Activated CD4-positive, alpha-beta T cell treated with anti-CD3 and anti-CD28 coated beads for 48 hours (primary cell): ENCODE measurements around the gene ARL6IP5.

Experiments
- DNase-seq: peaks from one replicate; pipeline ENCODE4 v3.0.0-alpha.2; 2020

ARL6IP5 gene

GRCh38 chr3:69085833-69086722, 1.3 kb downstream of the ARL6IP5 start:
- peak; percentile 92 for DNase-seq

DNA sequence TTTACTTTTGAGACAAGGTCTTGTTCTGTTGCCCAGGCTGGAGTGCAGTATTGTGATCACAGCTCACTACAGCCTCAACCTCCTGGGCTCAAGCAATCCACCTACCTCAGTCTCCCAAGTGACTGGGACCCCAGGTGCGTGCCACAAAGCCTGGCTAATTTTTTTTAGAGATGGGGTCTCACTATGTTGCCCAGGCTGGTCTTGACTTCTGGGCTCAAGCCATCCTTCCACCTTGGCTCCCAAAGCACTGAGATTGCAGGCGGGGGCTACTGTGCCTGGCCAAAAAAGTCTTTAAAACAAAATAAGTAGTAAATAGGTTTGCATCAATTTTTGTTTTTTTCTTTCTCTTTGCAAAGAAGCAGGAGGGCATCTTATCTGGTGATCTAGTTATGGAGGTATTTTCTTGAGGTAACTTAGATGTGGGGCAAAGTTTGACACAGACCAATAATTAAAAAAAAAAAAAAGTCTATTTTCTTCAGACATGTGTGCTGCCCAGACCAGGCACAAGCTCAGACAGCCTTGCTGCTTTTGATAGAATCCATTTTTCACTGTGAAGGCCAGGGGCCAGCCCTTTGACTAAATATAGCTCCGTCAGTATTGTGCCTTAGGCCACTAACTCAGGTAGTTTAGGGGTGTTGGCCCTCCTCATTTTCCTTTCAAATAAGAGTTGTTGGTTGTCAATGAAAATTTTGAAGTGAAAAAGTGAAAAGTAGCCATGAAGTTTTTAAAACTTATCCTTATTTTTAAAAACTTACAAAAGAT, 2.5 kb downstream of the ARL6IP5 start:
- no peak for DNase-seq

DNA sequence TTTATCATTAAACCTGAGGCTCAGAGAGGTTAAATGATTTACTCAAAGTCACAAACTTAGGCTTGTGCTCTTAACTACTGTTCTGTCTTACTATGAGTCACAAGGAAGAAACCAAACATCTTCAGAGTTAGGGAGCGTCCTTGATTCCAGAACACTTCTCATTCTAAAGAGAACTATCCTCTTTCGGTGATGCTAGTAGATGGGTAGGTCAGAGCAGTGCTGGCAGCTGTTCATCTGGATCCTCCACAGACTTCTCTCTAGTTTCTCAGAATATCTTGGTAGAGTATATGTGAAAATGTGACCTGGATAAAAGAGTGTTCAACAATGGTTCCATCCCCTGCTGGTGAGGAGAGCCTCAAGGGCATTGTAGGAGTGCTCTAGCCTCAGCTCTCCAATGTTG, 3.3 kb downstream of the ARL6IP5 start:
- DNase-seq: no peak

GRCh38 chr3:69090021-69090420, 5.3 kb downstream of the ARL6IP5 start:
- no peak for DNase-seq

- no peak for DNase-seq
Measured at GRCh38 chr3:69091389-69092029, 6.8 kb downstream of the ARL6IP5 start.

DNA sequence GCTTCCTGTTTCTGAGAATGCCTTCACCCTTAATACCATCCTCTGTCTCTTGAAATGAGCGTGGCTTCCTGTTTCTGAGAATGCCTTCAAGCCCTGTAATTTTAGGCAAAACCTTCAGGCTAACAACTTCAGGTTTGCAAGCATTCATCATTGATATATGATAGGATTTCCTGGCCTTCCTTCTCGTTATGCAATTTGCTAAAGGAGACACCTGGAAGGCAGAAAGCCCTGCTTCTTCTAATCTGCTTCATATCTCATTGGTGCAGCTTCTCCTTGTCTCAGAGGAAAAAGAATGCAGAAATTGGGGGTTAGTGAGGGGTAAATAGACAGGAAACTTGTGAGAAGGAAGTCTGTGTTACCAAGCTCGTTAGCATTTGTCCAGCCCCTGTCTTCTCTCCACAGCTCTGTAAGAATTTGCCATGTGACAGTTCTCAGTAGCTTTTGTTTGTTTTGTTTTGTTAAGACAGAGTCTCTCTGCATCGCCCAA, 7.3 kb downstream of the ARL6IP5 start:
- no peak for DNase-seq

GRCh38 chr3:69094467-69095205, 9.9 kb downstream of the ARL6IP5 start:
- peak; percentile 30 for DNase-seq

GRCh38 chr3:69095636-69096035, 10.9 kb downstream of the ARL6IP5 start:
- DNase-seq: peak; percentile 46

GRCh38 chr3:69096299-69096698, 11.6 kb downstream of the ARL6IP5 start:
- no peak for DNase-seq

DNA sequence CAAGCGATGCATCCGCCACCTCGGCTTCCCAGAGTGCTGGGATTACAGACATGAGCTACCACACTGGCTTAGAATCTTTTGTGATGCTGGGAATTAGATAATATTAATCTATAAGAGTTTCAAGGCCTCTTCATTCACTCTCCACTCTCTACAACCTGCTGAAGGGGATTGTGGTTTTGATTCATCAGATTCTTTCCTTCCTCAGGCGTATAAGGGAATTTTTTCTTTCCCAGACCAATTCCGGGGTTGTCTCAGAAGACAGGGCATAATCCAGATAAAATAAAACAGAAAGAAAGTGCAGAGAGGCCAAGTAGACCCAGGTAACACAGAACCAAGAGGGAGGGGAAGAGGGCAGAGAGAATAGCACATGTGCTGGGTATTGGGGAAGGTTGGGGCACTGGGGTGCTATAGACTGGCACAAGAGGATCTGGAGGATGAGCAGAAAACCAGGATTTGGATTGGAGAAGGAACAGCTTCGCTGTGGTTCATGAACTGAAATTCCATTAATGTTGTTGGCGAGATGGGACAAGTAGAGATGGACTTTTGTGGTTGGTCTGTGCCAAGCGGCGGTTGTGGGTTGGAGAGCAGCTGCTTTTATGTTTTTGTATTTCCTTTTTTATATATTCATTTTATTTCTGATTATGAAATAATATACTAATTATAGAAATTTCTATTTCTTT, 12.8 kb downstream of the ARL6IP5 start:
- no peak for DNase-seq

GRCh38 chr3:69099576-69099975, 14.8 kb downstream of the ARL6IP5 start:
- DNase-seq: no peak

DNA sequence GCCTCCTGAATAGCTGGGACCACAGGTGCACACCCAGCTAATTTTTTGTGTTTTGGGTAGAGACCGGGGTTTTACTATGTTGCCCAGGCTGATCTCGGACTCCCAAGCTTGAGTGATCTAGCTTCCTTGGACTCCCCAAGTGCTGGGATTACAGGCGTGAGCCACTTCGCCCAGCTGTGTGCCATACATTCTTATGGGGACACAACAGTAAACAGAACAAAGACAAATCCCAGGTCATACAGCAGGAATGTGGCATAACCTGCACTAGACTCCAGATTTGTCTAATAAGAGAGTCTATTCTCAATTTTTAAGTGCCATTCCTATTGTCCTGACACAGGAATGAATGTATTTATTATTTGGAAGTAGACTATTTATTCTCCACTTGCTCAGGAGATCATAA, 17.6 kb downstream of the ARL6IP5 start:
- no peak for DNase-seq

GRCh38 chr3:69103123-69103522, 18.4 kb downstream of the ARL6IP5 start:
- no peak for DNase-seq

DNA sequence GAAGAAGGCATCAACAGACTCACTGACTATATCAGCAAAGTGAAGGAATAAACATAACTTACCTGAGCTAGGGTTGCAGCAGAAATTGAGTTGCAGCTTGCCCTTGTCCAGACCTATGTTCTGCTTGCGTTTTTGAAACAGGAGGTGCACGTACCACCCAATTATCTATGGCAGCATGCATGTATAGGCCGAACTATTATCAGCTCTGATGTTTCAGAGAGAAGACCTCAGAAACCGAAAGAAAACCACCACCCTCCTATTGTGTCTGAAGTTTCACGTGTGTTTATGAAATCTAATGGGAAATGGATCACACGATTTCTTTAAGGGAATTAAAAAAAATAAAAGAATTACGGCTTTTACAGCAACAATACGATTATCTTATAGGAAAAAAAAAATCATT, 19.8 kb downstream of the ARL6IP5 start:
- no peak for DNase-seq

- DNase-seq: no peak
Measured at GRCh38 chr3:69105320-69105719, 20.6 kb downstream of the ARL6IP5 start.

DNA sequence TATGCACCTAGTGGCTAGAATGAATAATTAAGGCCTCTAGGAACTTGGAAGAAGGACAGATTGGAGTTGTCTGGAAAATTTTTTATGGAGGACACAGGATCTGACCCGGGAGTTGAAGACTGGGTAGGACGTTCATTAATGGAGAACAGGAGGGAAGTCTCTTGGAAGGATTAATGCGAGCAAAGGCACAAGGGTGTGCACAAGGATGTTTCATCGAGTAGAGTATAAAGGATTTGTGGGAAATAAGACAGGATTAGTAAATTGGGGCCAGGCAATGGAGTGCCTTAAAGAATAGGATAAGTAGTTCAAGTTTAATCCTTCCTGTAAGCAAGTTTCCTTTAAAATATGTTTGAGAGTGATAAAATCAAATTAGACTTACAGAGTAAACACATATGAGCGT, 23.1 kb downstream of the ARL6IP5 start:
- DNase-seq: no peak

GRCh38 chr3:69108811-69109210, 24.1 kb downstream of the ARL6IP5 start:
- DNase-seq: no peak

GRCh38 chr3:69110941-69111546, 26.3 kb downstream of the ARL6IP5 start:
- DNase-seq: no peak

DNA sequence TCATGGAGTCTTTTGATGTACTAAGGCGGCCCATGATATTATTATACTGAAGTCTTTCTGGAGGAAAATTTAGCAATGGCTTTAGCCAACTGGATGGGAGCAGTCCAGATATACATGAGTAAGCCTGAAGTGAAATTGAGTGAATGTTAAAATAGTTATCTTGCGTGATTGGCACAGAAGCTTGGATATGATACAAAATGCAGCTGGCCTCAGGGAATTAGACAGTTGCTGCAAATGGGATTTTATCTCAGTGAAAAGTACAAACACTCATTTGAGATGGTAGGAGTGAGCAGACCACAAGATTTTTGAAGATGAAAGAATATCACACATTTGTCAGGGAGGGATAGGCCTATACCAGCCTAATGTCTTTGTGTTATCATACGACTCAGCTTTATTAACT, 28.8 kb downstream of the ARL6IP5 start:
- DNase-seq: no peak

DNA sequence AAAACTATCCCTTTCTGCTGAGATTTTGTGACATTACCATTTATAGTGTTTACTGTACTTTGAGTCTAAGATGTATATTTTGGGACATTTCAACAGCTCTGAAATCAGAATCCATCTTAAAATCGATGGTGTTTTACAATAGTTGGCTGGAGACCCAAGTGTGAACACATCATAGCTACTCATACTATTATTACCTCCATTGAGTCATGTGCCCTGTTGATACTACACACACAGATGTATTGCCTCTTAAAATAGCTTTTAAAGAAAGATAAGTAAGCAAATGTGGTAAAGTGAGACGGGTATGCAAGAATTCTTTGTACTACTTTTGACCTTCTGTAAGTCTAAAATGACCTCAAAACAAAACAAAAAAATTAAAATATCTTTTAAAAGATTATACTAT, 31.0 kb downstream of the ARL6IP5 start:
- DNase-seq: no peak

- DNase-seq: no peak
Measured at GRCh38 chr3:69116162-69116561, 31.4 kb downstream of the ARL6IP5 start.

- no peak for DNase-seq
Measured at GRCh38 chr3:69116897-69117296, 32.2 kb downstream of the ARL6IP5 start.
